Measurements from ENCODE around the gene FOXO4.
A peak's percentile ranks its signal among the peaks of the same experiment; 100 is the strongest.

FOXO4 gene

GRCh38 chrX:71100581-71101505, 5.2 kb downstream of the FOXO4 start:
- Mint-ChIP-seq H3K9me3 (peaks cover 46% of the 10 kb centered on the region), H3K36me3 (ENCODE audit: low read depth) (no peaks in the 10 kb centered on the region), H3K27ac (no peak overlapping the region), H3K4me1 (peaks cover 77% of the 10 kb centered on the region), H3K27me3 (ENCODE audit: low read depth, poor library complexity) (peaks cover 12% of the 10 kb centered on the region), H3K4me3 (no peak overlapping the region)
- no peak for DNase-seq
- no peak for TF ChIP-seq CTCF (IDR thresholded peaks at IDR 0.05)

GRCh38 chrX:71102292-71102691, 6.6 kb downstream of the FOXO4 start:
- H3K27me3 Mint-ChIP-seq (ENCODE audit: low read depth, poor library complexity): peaks cover 11% of the 10 kb centered on the region
- no peak overlapping the region for H3K27ac Mint-ChIP-seq
- DNase-seq: no peak
- peaks cover 53% of the 10 kb centered on the region for H3K9me3 Mint-ChIP-seq
- no peak for TF ChIP-seq CTCF (IDR thresholded peaks at IDR 0.05)
- H3K36me3 Mint-ChIP-seq (ENCODE audit: low read depth): no peaks in the 10 kb centered on the region
- no peak overlapping the region for H3K4me3 Mint-ChIP-seq
- peaks cover 85% of the 10 kb centered on the region for H3K4me1 Mint-ChIP-seq

DNA sequence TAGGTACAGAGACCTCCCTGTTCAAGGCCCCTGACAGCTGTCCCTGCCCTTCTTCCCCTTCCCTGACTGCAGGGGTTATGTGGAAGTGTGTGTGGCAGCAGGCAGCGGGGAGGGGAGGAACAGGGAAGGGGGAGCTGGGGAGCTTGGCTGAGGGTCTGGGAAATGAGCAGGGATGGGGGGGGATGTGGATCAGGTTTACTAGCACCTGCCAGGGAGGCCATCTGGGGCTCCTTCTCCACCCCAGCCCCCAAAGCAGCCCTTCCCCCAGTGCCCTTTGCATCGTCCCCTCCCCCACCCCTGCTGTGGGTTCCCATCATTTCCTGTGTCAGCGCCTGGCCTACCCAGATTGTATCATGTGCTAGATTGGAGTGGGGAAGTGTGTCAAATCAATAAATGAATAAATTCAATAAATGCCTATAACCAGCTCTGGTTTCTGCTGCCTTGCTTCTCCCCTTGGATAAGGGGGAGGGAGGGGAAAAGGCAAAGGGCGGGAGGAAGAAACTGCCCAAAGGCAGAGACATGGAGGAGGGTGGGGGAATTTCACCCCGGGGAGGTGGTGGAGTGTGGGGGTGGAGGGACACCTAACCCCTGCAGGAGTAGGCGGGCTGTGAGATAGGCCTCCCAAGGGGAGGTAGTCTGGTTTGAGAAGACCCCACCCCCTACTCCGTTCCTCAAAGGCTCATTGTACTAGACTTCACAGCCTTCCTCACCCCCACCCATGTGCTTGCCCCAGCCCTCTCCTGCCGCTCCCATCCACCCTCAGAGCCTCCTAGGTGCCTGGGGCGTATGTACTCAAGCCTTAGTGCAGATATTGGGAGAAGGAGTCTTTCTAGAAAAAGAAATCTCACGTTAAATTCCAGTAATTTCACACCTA, 7.7 kb downstream of the FOXO4 start:
- Mint-ChIP-seq H3K4me3 (peak overlapping the region; percentile 72), H3K27me3 (ENCODE audit: low read depth, poor library complexity) (peaks cover 8% of the 10 kb centered on the region), H3K4me1 (peaks cover 89% of the 10 kb centered on the region), H3K9me3 (peaks cover 55% of the 10 kb centered on the region), H3K27ac (peak overlapping the region; percentile 95), H3K36me3 (ENCODE audit: low read depth) (no peaks in the 10 kb centered on the region)
- no peak for TF ChIP-seq CTCF (IDR thresholded peaks at IDR 0.05)
- DNase-seq: peak; percentile 48

DNA sequence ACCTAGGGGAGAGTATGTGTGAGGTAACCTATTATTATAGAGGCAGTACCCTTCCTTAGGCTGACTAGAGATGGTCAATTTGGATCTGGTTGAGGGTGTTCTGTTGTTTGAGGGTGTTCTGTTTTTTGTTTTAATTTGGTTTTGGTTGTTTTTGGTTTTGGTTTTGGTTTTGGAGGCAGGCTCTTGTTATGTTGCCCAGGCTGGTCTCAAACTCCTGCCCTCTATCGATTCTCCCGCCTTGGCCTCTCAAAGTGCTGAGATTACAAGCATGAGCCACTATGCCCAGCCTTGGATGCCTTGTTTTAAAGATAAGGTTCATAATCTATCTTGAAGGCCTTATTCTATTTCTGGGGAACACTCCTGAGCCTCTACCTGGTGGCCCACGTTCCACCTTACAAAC, 10.0 kb downstream of the FOXO4 start:
- Mint-ChIP-seq H3K27me3 (ENCODE audit: low read depth, poor library complexity) (no peaks in the 10 kb centered on the region), H3K4me3 (no peak overlapping the region), H3K9me3 (peaks cover 69% of the 10 kb centered on the region), H3K36me3 (ENCODE audit: low read depth) (no peaks in the 10 kb centered on the region), H3K27ac (no peak overlapping the region), H3K4me1 (peaks cover 89% of the 10 kb centered on the region)
- no peak for DNase-seq
- TF ChIP-seq CTCF (IDR thresholded peaks at IDR 0.05): no peak

DNA sequence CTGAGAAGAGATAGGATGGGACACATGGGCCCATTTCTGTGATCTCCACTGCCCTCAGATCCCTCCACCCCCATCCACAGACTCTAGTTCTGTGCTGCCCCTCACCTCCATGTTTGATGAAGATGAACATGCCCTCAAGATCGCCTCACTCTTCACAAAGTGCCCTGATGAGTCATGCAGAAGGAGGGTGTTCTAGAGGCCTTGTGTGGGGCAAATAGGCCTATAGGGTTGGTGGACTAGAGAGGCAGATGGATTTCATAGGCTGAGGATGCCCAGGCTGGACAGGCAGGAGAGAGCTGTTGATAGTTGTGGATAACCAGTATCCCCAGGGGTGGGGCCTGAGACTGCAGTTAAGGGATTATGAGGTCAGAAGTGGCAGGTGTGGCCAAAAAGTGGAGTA, 10.8 kb downstream of the FOXO4 start, which contains the start of gene CXorf65:
Gene CXorf65, minus strand, starts transcription at position 314 of the 400 bp plus-strand sequence. Its CDS starts 184 bp downstream, at position 130.
- H3K27ac Mint-ChIP-seq: peak within 1 kb of the TSS; percentile 63
- H3K4me1 Mint-ChIP-seq: peaks cover 85% of the 10 kb centered on the region
- H3K4me3 Mint-ChIP-seq: peak within 1 kb of the TSS; percentile 55

More for the DNA sequence above, 10.8 kb downstream of the FOXO4 start, which contains the start of gene CXorf65:
- DNase-seq: no peak
- no peak for TF ChIP-seq CTCF (IDR thresholded peaks at IDR 0.05)
- H3K36me3 Mint-ChIP-seq (ENCODE audit: low read depth): no peaks in the 10 kb centered on the region
- peaks cover 72% of the 10 kb centered on the region for H3K9me3 Mint-ChIP-seq
- no peaks in the 10 kb centered on the region for H3K27me3 Mint-ChIP-seq (ENCODE audit: low read depth, poor library complexity)

All from nephron progenitor cell (in vitro differentiated cells).